PC-9 (cell line): Measurements from ENCODE around the gene YPEL2. TPM values are rescaled to one million over a fixed set of nuclear protein-coding genes. Genes with fewer than 3 reads are reported as not detected.

Experiments
- BruUV-seq: library from RNA; stranded (reverse); fragments of 400-500 nt; replicated peaks from 2 replicates; lab custom pipeline; 2021; lab: Mats Ljungman, UMichigan
- CTCF ChIA-PET: fragments of 300-600 bp; sonication (Branson Sonifier 250); formaldehyde crosslinking; loops from one replicate; lab custom pipeline; 2022; ENCODE audit warnings: antibody characterized with exemption; lab: Charles Lee
- POLR2A ChIA-PET: fragments of 300-600 bp; sonication (Branson Sonifier 250); formaldehyde crosslinking; loops from one replicate; lab custom pipeline; 2022; ENCODE audit warnings: antibody characterized with exemption; ENCODE audit not compliant: unreplicated experiment; lab: Charles Lee
- DNase-seq, 2 experiments: peaks; one replicate each; pipeline versions ENCODE4 v3.0.0 to v3.0.0-alpha.2; 2015 to 2022; ENCODE audit warnings: mixed read lengths in 1 of 2
- H2AFZ ChIP-seq: fragments of 200-600 bp; sonication (generic); 2 replicates; pipeline ENCODE4 v1.8.1; 2017; ENCODE audit warnings: antibody characterized with exemption
- H3F3A ChIP-seq: fragments of 200-600 bp; sonication (generic); 2 replicates; pipeline ENCODE4 v1.8.1; 2017; ENCODE audit warnings: antibody characterized with exemption, mild to moderate bottlenecking, low read depth; ENCODE audit not compliant: insufficient read depth
- H3K27ac ChIP-seq: fragments of 200-600 bp; sonication (generic); 2 replicates; pipeline ENCODE4 v1.6.1; 2016; ENCODE audit warnings: mixed run types
- H3K27me3 ChIP-seq: fragments of 200-600 bp; sonication (generic); 2 replicates; pipeline ENCODE4 v1.6.1; 2016; ENCODE audit warnings: low read depth, mixed run types; ENCODE audit not compliant: insufficient read depth
- H3K36me3 ChIP-seq: fragments of 200-600 bp; sonication (generic); 2 replicates; pipeline ENCODE4 v1.6.1; 2016; ENCODE audit warnings: low read depth, mixed run types
- H3K4me1 ChIP-seq: fragments of 200-600 bp; sonication (generic); replicated peaks from 2 replicates; pipeline ENCODE4 v1.6.1; 2016; ENCODE audit warnings: mixed run types; ENCODE audit not compliant: insufficient read depth
- H3K4me2 ChIP-seq: fragments of 200-600 bp; sonication (generic); 2 replicates; pipeline ENCODE4 v1.6.1; 2017; ENCODE audit warnings: mixed run types
- H3K4me3 ChIP-seq: fragments of 200-600 bp; sonication (generic); 2 replicates; pipeline ENCODE4 v1.6.1; 2016; ENCODE audit warnings: mixed run types
- H3K79me2 ChIP-seq: fragments of 200-600 bp; sonication (generic); 2 replicates; pipeline ENCODE4 v1.6.1; 2017; ENCODE audit warnings: low read depth, mixed run types
- H3K9me2 ChIP-seq: fragments of 200-600 bp; sonication (generic); 2 replicates; pipeline ENCODE4 v1.8.1; 2017; ENCODE audit warnings: mild to moderate bottlenecking; ENCODE audit not compliant: insufficient read depth
- H3K9me3 ChIP-seq: fragments of 200-600 bp; sonication (generic); 2 replicates; pipeline ENCODE4 v1.8.1; 2016; ENCODE audit warnings: low read depth; ENCODE audit not compliant: insufficient read depth
- H4K20me1 ChIP-seq: fragments of 200-600 bp; sonication (generic); 2 replicates; pipeline ENCODE4 v1.8.1; 2017; ENCODE audit not compliant: insufficient read depth
- EZH2 ChIP-seq: fragments of 200-600 bp; sonication (generic); IDR thresholded peaks from 2 replicates; pipeline ENCODE4 v1.8.0; 2017; ENCODE audit warnings: antibody characterized with exemption, low read depth
- intact Hi-C: fragments of 100-400 bp; cut with micrococcal nuclease; formaldehyde crosslinking; loops from one replicate; pipeline ENCODE4 v1.10.0; 2022; ENCODE audit not compliant: unreplicated experiment
- total RNA-seq: library from RNA; stranded (reverse); gene quantifications from 2 replicates; pipeline ENCODE4 v1.2.3, GENCODE V29; 2021
- TF ChIP-seq, protein P1 (sequence below): fragments of 200-600 bp; sonication (generic); conservative IDR thresholded peaks from 2 replicates; pipeline ENCODE4 v1.6.1; 2017; ENCODE audit warnings: mixed run types, antibody characterized with exemption, mild to moderate bottlenecking, moderate library complexity

Gene YPEL2
- total RNA-seq, 1 experiment from 2014 or later: 12.9 TPM

DNA sequence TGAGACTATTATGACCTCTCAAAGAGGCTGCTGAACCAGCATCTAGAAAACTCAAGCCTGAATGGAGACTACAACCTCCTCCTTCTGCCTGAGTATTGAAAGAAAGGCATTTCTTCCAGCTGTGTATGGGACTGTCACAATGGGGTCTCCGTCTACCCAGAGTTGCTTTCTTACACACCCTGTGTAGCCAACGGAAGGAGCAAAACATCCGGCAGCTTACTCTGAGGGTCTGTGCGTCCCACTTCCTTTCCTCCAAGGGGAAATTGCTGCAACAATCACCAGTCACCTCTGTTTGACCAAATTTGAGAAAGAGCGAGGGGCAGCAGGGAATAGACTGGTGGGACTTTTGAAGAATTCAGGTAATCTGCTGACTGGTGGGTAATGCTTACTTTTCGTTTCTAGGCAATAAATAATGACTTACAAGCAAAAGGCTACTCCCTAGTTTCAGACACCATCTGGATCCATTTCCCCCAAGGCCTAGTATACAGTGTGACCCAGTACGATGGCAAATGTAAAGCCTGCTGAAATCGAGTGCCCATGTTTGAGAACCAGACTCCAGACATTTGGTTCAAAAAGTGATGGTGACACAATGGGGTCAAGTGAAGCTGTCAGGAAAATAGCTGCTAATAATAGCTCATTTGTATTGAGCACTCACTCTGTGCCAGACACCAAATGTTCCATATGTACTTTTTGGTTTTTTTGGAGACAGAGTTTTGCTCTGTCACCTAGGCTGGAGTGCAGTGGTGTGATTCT lies 81.7 kb downstream of the YPEL2 start:
- Histone ChIP-seq H3K27ac (no peak overlapping the region), H3K9me3 (no peaks in the 10 kb centered on the region), H2AFZ (no peak overlapping the region), H4K20me1 (no peaks in the 10 kb centered on the region), H3K4me1 (no peaks in the 10 kb centered on the region), H3K79me2 (no peaks in the 10 kb centered on the region), H3K4me3 (no peak overlapping the region), H3K27me3 (no peaks in the 10 kb centered on the region), H3K9me2 (no peaks in the 10 kb centered on the region), H3K4me2 (no peak overlapping the region), H3F3A (no peaks in the 10 kb centered on the region), H3K36me3 (no peaks in the 10 kb centered on the region)
- intact Hi-C loops: no loop called here
- no TSS peak for BruUV-seq
- TF ChIP-seq EZH2: no peak
- TF ChIP-seq, protein P1, sequence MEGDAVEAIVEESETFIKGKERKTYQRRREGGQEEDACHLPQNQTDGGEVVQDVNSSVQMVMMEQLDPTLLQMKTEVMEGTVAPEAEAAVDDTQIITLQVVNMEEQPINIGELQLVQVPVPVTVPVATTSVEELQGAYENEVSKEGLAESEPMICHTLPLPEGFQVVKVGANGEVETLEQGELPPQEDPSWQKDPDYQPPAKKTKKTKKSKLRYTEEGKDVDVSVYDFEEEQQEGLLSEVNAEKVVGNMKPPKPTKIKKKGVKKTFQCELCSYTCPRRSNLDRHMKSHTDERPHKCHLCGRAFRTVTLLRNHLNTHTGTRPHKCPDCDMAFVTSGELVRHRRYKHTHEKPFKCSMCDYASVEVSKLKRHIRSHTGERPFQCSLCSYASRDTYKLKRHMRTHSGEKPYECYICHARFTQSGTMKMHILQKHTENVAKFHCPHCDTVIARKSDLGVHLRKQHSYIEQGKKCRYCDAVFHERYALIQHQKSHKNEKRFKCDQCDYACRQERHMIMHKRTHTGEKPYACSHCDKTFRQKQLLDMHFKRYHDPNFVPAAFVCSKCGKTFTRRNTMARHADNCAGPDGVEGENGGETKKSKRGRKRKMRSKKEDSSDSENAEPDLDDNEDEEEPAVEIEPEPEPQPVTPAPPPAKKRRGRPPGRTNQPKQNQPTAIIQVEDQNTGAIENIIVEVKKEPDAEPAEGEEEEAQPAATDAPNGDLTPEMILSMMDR: no peak
- no peak for DNase-seq
- ChIA-PET CTCF (no interaction called here), POLR2A (no interaction called here)

DNA sequence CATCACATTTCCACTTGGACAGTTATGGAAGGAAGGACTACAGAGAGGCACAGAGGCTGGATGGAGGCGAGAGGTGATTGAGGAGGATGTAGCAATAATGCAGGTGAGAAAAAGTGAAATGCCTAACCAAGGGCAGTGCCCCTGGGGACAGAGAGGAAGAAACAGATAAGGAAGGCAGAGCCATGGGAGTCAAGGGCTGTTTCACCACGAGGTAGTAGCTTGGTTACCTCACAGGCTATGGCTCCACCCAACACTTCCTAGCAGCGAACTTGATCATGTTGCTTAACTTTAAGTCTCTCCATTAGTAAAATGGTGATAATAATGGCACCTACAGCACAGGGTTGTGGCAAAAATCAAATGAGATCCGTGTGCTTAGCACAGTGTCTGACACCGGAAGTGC lies 83.9 kb downstream of the YPEL2 start:
- DNase-seq: no peak
- CTCF ChIA-PET: no interaction called here
- Histone ChIP-seq H3K79me2 (no peaks in the 10 kb centered on the region), H3K4me3 (no peak overlapping the region), H3K27ac (no peak overlapping the region), H3K4me1 (no peaks in the 10 kb centered on the region), H3K9me2 (no peaks in the 10 kb centered on the region), H3K36me3 (no peaks in the 10 kb centered on the region), H3K4me2 (no peak overlapping the region), H2AFZ (no peak overlapping the region), H3F3A (no peaks in the 10 kb centered on the region), H3K9me3 (no peaks in the 10 kb centered on the region), H4K20me1 (no peaks in the 10 kb centered on the region), H3K27me3 (no peaks in the 10 kb centered on the region)
- POLR2A ChIA-PET: no interaction called here
- intact Hi-C loops: no loop called here
- TF ChIP-seq, protein P1: no peak
- TF ChIP-seq EZH2: no peak
- BruUV-seq: no TSS peak

DNA sequence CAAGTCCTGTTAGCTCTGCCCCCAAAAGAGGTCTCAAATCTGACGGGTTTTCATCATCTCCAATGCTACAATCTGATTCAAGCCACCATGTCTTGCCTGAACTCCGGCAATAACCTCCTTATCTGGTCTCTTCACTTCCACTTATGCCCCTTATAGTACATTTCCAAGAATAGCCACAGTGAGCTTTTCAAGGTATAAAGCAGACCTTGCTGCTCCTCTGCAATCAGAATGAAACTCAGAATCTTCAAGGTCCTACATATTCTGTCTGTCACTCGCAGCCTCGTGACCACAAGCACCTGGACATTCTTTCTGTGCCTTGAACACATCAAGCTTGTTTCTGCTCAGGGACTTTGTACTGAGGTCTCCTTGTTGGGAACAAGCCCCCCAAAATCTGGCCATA lies 84.7 kb downstream of the YPEL2 start:
- TF ChIP-seq, protein P1: no peak
- no peak for TF ChIP-seq EZH2
- no peaks in the 10 kb centered on the region for H3K9me3 ChIP-seq
- H3K4me3 ChIP-seq: no peak overlapping the region
- no peak overlapping the region for H3K27ac ChIP-seq
- BruUV-seq: no TSS peak
- ChIA-PET POLR2A (no interaction called here), CTCF (no interaction called here)
- H3K9me2 ChIP-seq: no peaks in the 10 kb centered on the region
- no peaks in the 10 kb centered on the region for H3K4me1 ChIP-seq
- H3K27me3 ChIP-seq: no peaks in the 10 kb centered on the region
- no peaks in the 10 kb centered on the region for H3K36me3 ChIP-seq
- intact Hi-C loops: loop anchor here (1.0 kb wide), 1 partner anchor 14 kb away; no protein-coding TSS in a partner anchor
- H3F3A ChIP-seq: no peaks in the 10 kb centered on the region
- DNase-seq: no peak
- H2AFZ ChIP-seq: no peak overlapping the region
- H3K79me2 ChIP-seq: no peaks in the 10 kb centered on the region
- no peak overlapping the region for H3K4me2 ChIP-seq
- no peaks in the 10 kb centered on the region for H4K20me1 ChIP-seq
